Endothelial cell (in vitro differentiated cells): ENCODE measurements around the gene NOP53. TPM values are rescaled to one million over a fixed set of nuclear protein-coding genes. Genes with fewer than 3 reads are reported as not detected.

Source experiments
- DNase-seq: peaks from one replicate; pipeline ENCODE4 v3.0.0; 2021; ENCODE audit warnings: low spot score
- H3K27ac Mint-ChIP-seq: one replicate; pipeline ENCODE4 v1.8.0; 2021; ENCODE audit warnings: mixed read lengths, inconsistent platforms; ENCODE audit not compliant: unreplicated experiment
- H3K27me3 Mint-ChIP-seq: one replicate; pipeline ENCODE4 v1.8.0; 2021; ENCODE audit warnings: mild to moderate bottlenecking, moderate library complexity, mixed read lengths, inconsistent platforms; ENCODE audit not compliant: unreplicated experiment
- H3K36me3 Mint-ChIP-seq: one replicate; pipeline ENCODE4 v1.8.0; 2021; ENCODE audit warnings: mild to moderate bottlenecking, low read depth, mixed read lengths, inconsistent platforms; ENCODE audit not compliant: unreplicated experiment
- H3K4me1 Mint-ChIP-seq: one replicate; pipeline ENCODE4 v1.8.0; 2021; ENCODE audit warnings: mild to moderate bottlenecking, mixed read lengths, inconsistent platforms; ENCODE audit not compliant: unreplicated experiment
- H3K4me3 Mint-ChIP-seq: one replicate; pipeline ENCODE4 v1.8.0; 2021; ENCODE audit warnings: mild to moderate bottlenecking, mixed read lengths, inconsistent platforms; ENCODE audit not compliant: unreplicated experiment
- H3K9me3 Mint-ChIP-seq: one replicate; pipeline ENCODE4 v1.8.0; 2021; ENCODE audit warnings: mixed read lengths, inconsistent platforms; ENCODE audit not compliant: unreplicated experiment
- total RNA-seq: library from RNA; stranded (reverse); fragmentation: NEBNext Ultra II Directional; extraction: Animal tissue kit (Norgen Biotek cat#: 25700); gene quantifications from one replicate; pipeline ENCODE4 v1.2.1, GENCODE V29; 2021; ENCODE audit not compliant: unreplicated experiment
- TF ChIP-seq, protein P1 (sequence below): fragments of 200-600 bp; sonication (generic); IDR thresholded peaks from one replicate; pipeline ENCODE4 v1.5.0; 2021; ENCODE audit warnings: antibody characterized with exemption; ENCODE audit not compliant: unreplicated experiment

NOP53 gene
- total RNA-seq, 1 donor from 2014 or later = 324 TPM

DNA sequence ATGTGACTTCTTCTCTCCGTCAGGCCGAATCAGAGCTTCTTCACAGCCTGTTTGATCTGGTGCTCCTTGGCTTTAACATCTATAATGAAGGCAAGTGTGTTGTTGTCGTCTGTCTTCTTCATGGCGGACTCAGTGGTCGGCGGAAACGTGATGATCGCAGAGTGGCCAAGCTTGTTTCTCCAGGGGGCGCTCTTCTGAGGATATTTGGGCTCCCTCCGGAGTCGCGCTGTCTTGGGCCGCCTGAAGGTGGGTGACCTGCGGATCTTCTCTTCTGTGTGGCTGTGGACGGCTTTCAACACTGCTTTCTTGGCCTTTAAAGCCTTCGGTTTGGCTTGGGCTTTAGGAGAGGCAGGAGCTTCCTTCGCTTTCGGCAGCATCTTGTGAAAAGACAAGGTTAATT lies 49.2 kb downstream of the NOP53 start:
- Mint-ChIP-seq H3K4me3 (no peak overlapping the region), H3K4me1 (no peaks in the 10 kb centered on the region), H3K9me3 (no peaks in the 10 kb centered on the region), H3K27ac (no peak overlapping the region), H3K27me3 (peaks cover 3% of the 10 kb centered on the region), H3K36me3 (no peaks in the 10 kb centered on the region)
- no peak for DNase-seq
- TF ChIP-seq, protein P1, sequence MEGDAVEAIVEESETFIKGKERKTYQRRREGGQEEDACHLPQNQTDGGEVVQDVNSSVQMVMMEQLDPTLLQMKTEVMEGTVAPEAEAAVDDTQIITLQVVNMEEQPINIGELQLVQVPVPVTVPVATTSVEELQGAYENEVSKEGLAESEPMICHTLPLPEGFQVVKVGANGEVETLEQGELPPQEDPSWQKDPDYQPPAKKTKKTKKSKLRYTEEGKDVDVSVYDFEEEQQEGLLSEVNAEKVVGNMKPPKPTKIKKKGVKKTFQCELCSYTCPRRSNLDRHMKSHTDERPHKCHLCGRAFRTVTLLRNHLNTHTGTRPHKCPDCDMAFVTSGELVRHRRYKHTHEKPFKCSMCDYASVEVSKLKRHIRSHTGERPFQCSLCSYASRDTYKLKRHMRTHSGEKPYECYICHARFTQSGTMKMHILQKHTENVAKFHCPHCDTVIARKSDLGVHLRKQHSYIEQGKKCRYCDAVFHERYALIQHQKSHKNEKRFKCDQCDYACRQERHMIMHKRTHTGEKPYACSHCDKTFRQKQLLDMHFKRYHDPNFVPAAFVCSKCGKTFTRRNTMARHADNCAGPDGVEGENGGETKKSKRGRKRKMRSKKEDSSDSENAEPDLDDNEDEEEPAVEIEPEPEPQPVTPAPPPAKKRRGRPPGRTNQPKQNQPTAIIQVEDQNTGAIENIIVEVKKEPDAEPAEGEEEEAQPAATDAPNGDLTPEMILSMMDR = peak; percentile 16

DNA sequence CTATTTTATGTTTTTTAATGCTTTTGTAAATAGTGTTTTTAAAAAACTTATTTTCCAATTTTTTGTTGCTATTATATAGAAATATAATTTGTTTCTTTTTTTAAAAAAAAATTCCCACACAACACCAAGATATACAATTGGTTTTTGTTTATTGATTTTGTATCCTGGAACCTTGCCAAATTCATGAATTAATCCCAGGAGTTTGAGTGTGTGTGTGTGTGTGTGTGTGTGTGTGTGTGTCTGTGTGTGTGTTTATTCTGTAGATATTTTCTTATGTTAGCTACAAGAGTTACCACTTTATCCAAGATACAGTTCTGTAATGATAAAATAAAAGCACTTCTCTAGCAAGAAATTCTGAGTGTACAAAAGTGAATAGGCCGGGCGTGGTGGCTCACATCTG lies 51.4 kb downstream of the NOP53 start:
- no peak overlapping the region for H3K27ac Mint-ChIP-seq
- H3K4me1 Mint-ChIP-seq = no peaks in the 10 kb centered on the region
- peaks cover 3% of the 10 kb centered on the region for H3K27me3 Mint-ChIP-seq
- TF ChIP-seq, protein P1 = no peak
- no peak for DNase-seq
- no peaks in the 10 kb centered on the region for H3K36me3 Mint-ChIP-seq
- no peaks in the 10 kb centered on the region for H3K9me3 Mint-ChIP-seq
- no peak overlapping the region for H3K4me3 Mint-ChIP-seq

DNA sequence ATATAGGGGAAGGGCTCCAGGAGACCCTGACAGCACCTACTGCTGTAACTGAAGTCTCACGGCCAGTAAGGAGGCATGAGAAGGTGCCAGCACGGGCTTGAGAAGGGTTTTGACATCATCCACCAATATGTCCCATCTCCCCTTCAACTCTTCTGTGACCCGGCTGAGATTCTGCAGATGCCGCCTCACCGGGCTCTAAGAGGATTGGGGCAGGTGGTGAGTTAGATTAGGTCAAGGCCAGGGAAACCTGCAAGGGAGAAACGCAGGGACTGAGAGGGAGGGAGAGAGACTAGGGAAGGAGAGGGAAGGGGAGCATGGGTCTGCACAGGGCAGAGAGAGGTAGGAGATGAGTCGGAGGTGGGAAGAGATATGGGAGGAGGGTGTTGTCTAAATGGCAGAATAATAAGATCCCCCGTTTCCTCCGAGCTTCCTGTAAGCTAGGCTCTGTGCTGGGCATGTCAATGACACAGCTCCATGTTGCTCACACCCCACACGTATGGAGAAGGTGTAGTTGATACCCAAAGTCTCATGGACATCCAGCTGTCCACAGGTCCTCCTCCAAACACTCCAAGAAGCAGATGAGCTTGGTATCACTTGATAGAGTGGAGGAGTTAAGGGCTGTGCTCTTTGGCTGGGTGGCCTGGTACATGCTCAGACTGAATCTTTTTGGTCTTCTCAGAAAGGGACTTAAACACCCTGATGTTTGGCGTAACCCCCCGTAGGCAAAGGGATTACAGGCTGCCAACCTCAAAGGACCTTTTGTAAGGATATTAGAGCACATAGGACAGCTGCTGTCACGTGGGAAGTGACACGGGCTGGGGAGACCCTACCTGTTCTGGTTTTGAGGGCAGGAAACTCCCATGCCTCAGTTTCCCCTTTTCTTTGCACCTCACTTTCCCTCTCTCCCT lies 52.9 kb downstream of the NOP53 start:
- Mint-ChIP-seq H3K27ac (no peak overlapping the region), H3K36me3 (no peaks in the 10 kb centered on the region), H3K4me3 (no peak overlapping the region), H3K27me3 (peaks cover 3% of the 10 kb centered on the region), H3K4me1 (no peaks in the 10 kb centered on the region), H3K9me3 (no peaks in the 10 kb centered on the region)
- DNase-seq = no peak
- TF ChIP-seq, protein P1 = no peak

DNA sequence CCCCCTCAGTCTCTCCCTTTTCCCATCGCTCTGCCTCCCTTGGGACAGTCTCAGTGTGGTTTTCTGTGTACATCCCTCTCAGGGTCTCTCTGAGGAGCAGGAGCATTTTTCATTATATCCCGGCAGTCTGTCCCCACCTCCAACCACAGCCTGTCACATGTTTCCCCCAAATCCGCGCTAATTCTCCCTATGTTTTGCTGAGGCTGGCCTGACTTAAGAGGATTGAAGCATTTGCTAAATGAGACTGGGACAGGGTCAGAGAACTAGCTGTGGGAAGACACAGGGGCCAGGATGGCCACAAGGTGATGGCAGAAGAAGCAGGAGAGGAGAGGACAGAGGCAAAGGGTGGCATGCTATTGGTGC lies 53.5 kb downstream of the NOP53 start:
- H3K9me3 Mint-ChIP-seq = no peaks in the 10 kb centered on the region
- no peak for DNase-seq
- no peaks in the 10 kb centered on the region for H3K36me3 Mint-ChIP-seq
- TF ChIP-seq, protein P1 = no peak
- no peak overlapping the region for H3K27ac Mint-ChIP-seq
- H3K4me3 Mint-ChIP-seq = no peak overlapping the region
- H3K27me3 Mint-ChIP-seq = peaks cover 3% of the 10 kb centered on the region
- no peaks in the 10 kb centered on the region for H3K4me1 Mint-ChIP-seq

DNA sequence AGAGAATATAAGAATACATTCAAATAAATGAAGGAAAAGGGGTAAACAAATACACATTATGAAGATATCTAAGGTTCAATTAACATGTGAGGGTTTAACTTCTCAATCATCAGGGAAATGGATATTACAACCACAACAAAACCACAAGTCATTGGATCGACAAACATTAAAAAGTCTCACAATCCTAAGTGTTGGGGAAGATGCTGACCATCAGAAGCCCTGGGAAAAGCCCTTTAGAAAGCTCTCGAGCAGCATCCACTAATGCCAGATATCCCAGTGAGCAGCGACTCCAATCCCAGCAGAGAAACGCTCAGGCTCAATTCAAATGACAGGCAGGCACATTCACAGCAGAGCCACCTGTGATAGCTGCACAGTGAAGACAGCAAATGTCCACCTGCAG lies 55.9 kb downstream of the NOP53 start:
- no peak overlapping the region for H3K4me3 Mint-ChIP-seq
- no peak overlapping the region for H3K27ac Mint-ChIP-seq

More for the DNA sequence above, 55.9 kb downstream of the NOP53 start:
- Mint-ChIP-seq H3K4me1 (no peaks in the 10 kb centered on the region), H3K27me3 (peaks cover 3% of the 10 kb centered on the region), H3K9me3 (no peaks in the 10 kb centered on the region), H3K36me3 (no peaks in the 10 kb centered on the region)
- TF ChIP-seq, protein P1 = no peak
- no peak for DNase-seq
